Lower leg skin (tissue), 3 donors: Measurements from ENCODE around the gene DOK7.

Source experiments
- CTCF ChIP-seq, 3 donors: fragments of 450-650 bp; IDR thresholded peaks; one replicate each; pipeline ENCODE4 v1.5.1; 2016; ENCODE audit warnings: antibody characterized with exemption in 3 of 3, mild to moderate bottlenecking in 3 of 3, moderate library complexity in 2 of 3
- POLR2A ChIP-seq, 2 donors: fragments of 450-650 bp; IDR thresholded peaks; one replicate each; pipeline ENCODE4 v1.6.1; 2016 to 2017; ENCODE audit warnings: antibody characterized with exemption in 2 of 2, mild to moderate bottlenecking in 1 of 2, moderate library complexity in 1 of 2

DNA sequence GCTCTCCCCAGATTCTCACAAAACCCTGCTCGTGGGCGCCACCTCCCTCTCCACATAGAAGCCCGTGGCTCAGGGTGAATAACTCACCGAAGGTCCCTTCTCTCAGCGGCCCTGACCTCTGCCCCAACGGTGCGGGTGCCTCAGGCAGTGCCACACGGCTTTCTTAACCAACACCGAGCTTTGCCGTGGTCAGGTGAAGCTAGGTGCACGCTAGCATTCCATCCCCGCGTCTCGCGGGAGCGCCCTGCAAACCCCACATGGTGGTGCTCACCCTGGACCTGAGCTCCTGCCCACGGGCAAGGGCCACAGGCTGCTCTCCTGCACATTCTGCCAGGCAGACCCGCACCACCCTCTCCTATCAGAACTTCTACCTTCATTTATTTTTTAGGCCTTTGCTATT, 50.7 kb downstream of the DOK7 start:
- TF ChIP-seq CTCF (IDR thresholded peaks at IDR 0.05) (no peak), POLR2A (IDR thresholded peaks at IDR 0.05) (no peak)
